GM13976 (cell line): Measurements from ENCODE around the gene TRIM44.
"Not testable (repeated sequence)": the region's sequence is repeated elsewhere in the genome, so short reads cannot be mapped to it uniquely, and the experiment has no call there.

Experiments
- DNase-seq: peaks from one replicate; pipeline ENCODE4 v3.0.0; 2012; ENCODE audit warnings: low spot score
- CTCF ChIP-seq: IDR thresholded peaks from 2 replicates; pipeline ENCODE4 v1.5.1; 2012; ENCODE audit warnings: borderline replicate concordance, mild to moderate bottlenecking; ENCODE audit not compliant: insufficient read depth; ENCODE audit errors: extremely low read depth, missing control alignments, control extremely low read depth
- in situ Hi-C: fragments of 300-500 bp; cut with MboI; formaldehyde crosslinking; loops from one replicate; pipeline ENCODE4 v1.12.0; 2022; ENCODE audit warnings: low sequenced_read_pairs, mixed read lengths, inconsistent platforms; ENCODE audit not compliant: unreplicated experiment

Gene TRIM44

DNA sequence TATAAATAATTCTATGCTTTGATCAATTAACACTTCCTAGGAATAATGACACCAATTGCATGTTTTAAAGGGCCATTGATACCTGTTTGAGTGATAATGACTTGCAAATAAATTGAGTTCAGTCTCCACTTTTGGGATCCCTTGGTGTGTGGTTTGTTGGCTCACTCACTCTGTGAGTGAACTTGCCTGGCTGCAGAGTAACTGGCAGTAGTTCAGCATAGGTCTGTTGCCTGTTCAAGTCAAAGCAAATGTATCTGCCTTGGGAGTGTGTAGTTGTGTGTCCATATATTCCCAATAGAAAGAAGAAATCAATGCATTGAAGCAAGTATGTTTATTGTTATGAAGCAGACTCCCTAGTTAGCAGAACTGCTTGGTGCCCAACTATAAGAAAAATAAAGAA, 49.3 kb downstream of the TRIM44 start:
- DNase-seq, result no peak
- no peak for TF ChIP-seq CTCF
- in situ Hi-C loops, result no loop called here

GRCh38 chr11:35712533-35712932, 50.0 kb downstream of the TRIM44 start:
- DNase-seq, result no peak
- no peak for TF ChIP-seq CTCF
- in situ Hi-C loops, result no loop called here

DNA sequence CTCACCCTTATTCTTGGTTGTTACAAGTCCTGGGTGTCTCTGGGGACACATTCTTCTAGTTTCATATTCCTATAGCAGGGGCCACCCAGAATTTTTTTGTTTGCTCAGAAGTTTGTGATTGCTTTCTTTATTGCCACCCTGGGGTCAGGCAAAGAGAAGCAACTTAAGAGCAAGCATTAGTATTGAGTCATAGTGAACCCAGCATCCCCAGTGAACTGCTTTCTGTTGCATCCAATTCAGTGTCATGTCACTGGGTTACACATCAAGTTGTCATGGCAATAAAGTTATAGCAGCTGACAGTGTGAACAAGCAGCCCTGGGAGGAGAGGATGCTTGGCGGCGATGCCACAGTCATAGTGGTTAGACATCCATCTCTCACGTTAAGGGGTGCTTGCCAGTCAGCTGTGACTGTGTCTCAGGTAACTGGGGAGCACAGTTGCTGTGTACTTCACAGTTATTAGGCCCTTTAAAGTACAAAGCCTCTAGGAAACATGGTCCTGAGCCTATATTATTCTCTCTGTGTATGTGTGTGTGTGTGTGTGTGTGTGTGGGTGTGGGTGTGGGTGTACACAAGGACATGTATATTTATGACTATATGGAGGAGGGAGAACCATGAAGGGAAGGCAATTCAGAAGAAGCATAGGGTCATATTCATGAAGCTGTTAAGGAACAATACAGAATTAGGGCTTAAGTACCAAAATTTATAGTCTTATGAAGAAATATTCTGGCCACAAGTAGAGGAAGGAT, 52.5 kb downstream of the TRIM44 start:
- DNase-seq, result peak; percentile 13
- in situ Hi-C loops, result no loop called here
- no peak for TF ChIP-seq CTCF

DNA sequence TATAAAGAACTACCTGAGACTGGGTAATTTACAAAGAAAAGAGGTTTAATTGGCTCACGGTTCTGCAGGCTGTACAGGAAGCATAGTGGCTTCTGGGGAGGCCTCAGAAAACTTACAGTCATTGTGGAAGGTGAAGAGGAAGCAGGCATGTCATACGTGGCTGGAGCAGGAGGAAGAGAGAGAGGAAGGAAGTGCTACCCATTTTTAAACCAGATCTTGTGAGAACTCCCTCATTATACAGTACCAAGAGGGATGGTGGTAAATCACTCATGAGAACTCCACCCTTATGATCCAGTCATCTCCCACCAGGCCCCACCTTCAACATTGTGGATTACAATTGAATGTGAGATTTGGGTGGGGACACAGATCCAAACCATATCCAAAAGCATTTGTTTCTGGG, 53.1 kb downstream of the TRIM44 start:
- DNase-seq, in situ Hi-C loops: not testable (repeated sequence)

DNA sequence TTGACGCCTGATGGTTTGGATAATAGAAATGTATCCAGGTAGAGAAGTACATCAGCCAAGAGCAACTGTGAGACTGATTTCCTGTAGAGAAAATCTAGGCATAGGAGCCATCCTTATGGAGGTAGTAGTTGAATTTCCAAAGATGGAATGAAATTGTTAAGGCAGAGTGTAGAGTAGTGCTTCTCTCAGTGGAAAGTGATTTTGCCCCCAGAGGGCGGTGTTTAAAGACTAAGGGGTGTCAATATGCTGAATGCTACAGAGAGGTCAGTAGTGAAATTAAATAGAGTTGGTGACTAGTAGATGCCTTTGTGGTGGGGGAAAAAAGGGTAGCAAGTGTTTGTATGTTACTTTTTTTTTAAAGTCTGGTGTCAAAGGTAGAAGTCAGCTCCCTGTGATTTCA, 54.5 kb downstream of the TRIM44 start:
- TF ChIP-seq CTCF, result no peak
- in situ Hi-C loops, result no loop called here
- no peak for DNase-seq

DNA sequence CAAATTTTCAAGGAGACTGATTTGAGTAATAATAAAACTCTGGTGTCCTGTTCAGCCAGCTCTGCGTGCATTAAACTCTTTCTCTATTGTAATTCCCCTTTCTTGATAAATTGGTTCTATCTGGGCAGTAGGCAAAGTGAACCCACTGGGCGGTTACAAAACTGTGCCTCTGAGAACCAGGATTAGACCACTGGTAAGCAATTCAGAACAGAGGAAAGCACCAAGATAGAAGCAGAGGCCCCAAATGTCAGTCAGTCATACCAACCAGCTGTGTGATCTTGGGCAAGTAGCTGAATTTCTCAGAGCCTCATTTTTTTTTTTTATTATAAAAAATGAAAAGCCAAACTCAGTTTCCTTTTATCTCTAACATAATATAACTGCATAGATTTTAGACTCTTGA, 54.9 kb downstream of the TRIM44 start:
- in situ Hi-C loops, result no loop called here
- no peak for TF ChIP-seq CTCF

DNA sequence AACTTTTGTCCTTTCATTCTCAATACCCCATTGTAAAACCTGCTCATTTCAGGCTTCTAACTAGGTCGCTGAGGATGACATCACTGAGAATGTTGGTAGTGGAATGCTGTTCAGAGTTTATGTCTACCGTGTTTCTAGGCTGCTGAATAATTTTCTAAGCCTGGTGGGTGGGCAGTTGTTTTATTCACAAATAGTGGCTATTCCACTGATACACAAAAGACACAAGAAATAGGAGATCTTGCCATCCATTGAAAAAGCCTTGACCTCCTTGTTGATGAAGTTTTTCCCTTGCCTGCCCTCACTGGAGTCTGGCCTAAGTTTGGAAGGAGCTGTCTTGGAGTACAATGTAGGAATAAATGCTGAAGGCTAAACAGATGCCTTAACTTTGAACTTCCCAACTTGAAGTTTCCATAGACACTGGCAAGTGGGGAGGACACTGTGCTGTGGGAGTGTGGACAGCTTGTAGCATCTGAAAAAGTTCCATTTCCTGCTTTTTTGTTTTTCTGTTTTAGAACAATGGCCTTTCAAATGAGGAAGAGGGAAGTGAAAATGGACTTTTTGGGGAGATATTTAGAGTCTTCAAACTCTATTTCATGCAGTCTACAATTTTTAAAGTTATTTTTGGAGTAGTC, 59.2 kb downstream of the TRIM44 start:
- DNase-seq, result peak; percentile 25
- in situ Hi-C loops, result no loop called here
- TF ChIP-seq CTCF, result no peak

More for the DNA sequence above, 54.9 kb downstream of the TRIM44 start:
- no peak for DNase-seq
